Activated CD4-positive, alpha-beta memory T cell treated with anti-CD3 and anti-CD28 coated beads, Interleukin-2, amount 10 ng/mL, durations not matched to agents 7 days and 5 days (primary cell): ENCODE measurements around the gene C6orf136. TPM values are rescaled to one million over a fixed set of nuclear protein-coding genes. Genes with fewer than 3 reads are reported as not detected.

ENCODE experiments used
- CTCF ChIA-PET: fragments of 350-600 bp; sonication (Branson Sonifier 250); formaldehyde crosslinking; loops from one replicate; lab custom pipeline; 2021; ENCODE audit warnings: antibody characterized with exemption, inconsistent platforms; lab: Charles Lee
- POLR2A ChIA-PET: fragments of 350-600 bp; sonication (Branson Sonifier 250); formaldehyde crosslinking; loops from one replicate; lab custom pipeline; 2021; ENCODE audit warnings: antibody characterized with exemption; lab: Charles Lee
- DNase-seq: peaks from one replicate; pipeline ENCODE4 v3.0.0-alpha.2; 2020
- H3K27ac Mint-ChIP-seq: one replicate; pipeline ENCODE4 v1.8.0; 2021; ENCODE audit warnings: mild to moderate bottlenecking, mixed read lengths
- H3K27me3 Mint-ChIP-seq: one replicate; pipeline ENCODE4 v1.8.0; 2021; ENCODE audit warnings: mixed read lengths
- H3K36me3 Mint-ChIP-seq: one replicate; pipeline ENCODE4 v1.8.0; 2021; ENCODE audit warnings: low read depth, mixed read lengths
- H3K4me1 Mint-ChIP-seq: one replicate; pipeline ENCODE4 v1.8.0; 2021; ENCODE audit warnings: mixed read lengths
- H3K4me3 Mint-ChIP-seq: one replicate; pipeline ENCODE4 v1.8.0; 2021; ENCODE audit warnings: mild to moderate bottlenecking, mixed read lengths
- H3K9me3 Mint-ChIP-seq: one replicate; pipeline ENCODE4 v1.8.0; 2021; ENCODE audit warnings: mixed read lengths
- total RNA-seq, 2 experiments: library from RNA; stranded (reverse); gene quantifications; one replicate each; pipeline ENCODE4 v1.2.3, GENCODE V29; 2021

The C6orf136 gene
- total RNA-seq, 2 experiments from 2014 or later = 21.7 to 24.4 TPM

DNA sequence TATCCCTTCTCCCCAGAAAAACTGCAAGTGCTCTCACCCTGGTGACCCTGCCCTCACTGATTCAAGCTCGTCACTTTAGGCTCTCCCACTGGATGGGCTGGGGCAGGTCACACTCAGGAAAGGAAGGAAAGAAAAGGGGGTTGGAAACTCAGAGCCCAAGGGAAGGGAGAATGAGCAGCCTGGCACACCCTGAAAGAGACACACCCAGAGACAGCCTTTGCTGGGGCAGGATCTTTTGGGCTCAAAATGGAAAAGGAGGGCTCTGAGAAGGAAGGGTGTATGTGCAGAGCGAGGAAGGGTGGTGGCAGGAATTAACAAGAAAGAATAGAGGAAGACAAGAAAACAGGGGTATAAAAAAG, 37.0 kb downstream of the C6orf136 start:
- H3K4me3 Mint-ChIP-seq = peak overlapping the region; percentile 93
- H3K4me1 Mint-ChIP-seq = peaks cover 31% of the 10 kb centered on the region
- peak overlapping the region; percentile 95 for H3K27ac Mint-ChIP-seq
- peaks cover 85% of the 10 kb centered on the region for H3K36me3 Mint-ChIP-seq
- H3K27me3 Mint-ChIP-seq = no peaks in the 10 kb centered on the region
- POLR2A ChIA-PET = interaction anchor here (1.1 to 8.5 kb wide), 8 partner anchors 12 to 70 kb away, joined by 4 to 561 read pairs (median 17); partner anchors contain the start of genes DHX16, MDC1, MRPS18B and TUBB
- no peak for DNase-seq
- H3K9me3 Mint-ChIP-seq = no peaks in the 10 kb centered on the region
- CTCF ChIA-PET = interaction anchor here (0.5 to 15.7 kb wide), 3 partner anchors 15 to 1107 kb away, joined by 4 to 626 read pairs (median 6); partner anchors contain the start of genes MDC1 and TUBB

DNA sequence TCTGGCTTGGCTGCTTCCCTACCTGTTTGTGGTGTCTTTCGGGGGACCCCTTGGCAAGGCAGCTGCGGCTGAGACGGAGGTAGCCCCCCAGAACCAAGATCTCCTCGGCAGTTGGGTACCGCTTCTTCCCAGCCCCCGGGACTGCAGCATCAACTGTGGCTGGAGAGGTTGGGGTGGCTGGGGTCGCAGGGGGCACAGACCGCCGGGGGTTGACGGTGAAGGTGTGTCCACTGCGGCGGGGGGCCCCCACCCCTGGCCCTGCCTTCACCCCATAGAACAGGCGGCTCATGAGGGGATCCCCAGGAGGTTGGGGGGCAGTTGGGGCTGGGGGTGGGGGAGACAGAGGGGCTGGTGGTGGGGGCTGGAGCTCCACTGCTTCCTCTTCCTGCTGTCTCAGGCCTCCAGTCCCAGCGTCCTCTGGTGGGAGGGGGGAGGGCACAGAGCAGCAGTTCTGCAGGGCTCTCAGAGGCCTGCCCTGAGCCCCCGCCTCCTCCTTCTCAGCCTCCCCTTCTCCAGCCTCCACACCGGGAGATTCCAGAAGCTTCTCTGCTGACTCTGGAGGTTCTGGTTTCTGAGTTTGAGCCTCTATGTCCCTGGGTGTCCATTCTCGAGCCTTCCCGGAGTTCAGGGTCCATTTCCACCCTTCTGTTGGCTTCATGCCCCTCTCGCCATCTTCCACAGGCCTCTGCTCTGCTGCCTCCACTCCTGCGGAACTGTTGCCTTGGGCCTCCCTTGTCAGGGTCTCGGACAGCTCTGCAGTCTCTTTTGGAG, 37.6 kb downstream of the C6orf136 start:
- peak; percentile 76 for DNase-seq
- H3K9me3 Mint-ChIP-seq = no peaks in the 10 kb centered on the region
- H3K27me3 Mint-ChIP-seq = no peaks in the 10 kb centered on the region
- peaks cover 32% of the 10 kb centered on the region for H3K4me1 Mint-ChIP-seq
- ChIA-PET CTCF (interaction anchor here (0.6 to 15.7 kb wide), 3 partner anchors 15 to 44 kb away, joined by 3 to 626 read pairs (median 6); partner anchors contain the start of genes MDC1 and TUBB), POLR2A (interaction anchor here (1.1 to 8.5 kb wide), 10 partner anchors 12 to 175 kb away, joined by 3 to 561 read pairs (median 7); partner anchors contain the start of genes DHX16, MDC1, MRPS18B and TUBB)
- peak overlapping the region; percentile 95 for H3K27ac Mint-ChIP-seq
- peak overlapping the region; percentile 93 for H3K4me3 Mint-ChIP-seq
- H3K36me3 Mint-ChIP-seq = peaks cover 81% of the 10 kb centered on the region

GRCh38 chr6:30685157-30686008, 38.5 kb downstream of the C6orf136 start:
- peak overlapping the region; percentile 94 for H3K27ac Mint-ChIP-seq
- POLR2A ChIA-PET = interaction anchor here (0.9 to 8.5 kb wide), 9 partner anchors 12 to 176 kb away, joined by 3 to 561 read pairs (median 3); partner anchors contain the start of genes DHX16, MDC1, MRPS18B and TUBB
- peak overlapping the region; percentile 93 for H3K4me3 Mint-ChIP-seq

DNA sequence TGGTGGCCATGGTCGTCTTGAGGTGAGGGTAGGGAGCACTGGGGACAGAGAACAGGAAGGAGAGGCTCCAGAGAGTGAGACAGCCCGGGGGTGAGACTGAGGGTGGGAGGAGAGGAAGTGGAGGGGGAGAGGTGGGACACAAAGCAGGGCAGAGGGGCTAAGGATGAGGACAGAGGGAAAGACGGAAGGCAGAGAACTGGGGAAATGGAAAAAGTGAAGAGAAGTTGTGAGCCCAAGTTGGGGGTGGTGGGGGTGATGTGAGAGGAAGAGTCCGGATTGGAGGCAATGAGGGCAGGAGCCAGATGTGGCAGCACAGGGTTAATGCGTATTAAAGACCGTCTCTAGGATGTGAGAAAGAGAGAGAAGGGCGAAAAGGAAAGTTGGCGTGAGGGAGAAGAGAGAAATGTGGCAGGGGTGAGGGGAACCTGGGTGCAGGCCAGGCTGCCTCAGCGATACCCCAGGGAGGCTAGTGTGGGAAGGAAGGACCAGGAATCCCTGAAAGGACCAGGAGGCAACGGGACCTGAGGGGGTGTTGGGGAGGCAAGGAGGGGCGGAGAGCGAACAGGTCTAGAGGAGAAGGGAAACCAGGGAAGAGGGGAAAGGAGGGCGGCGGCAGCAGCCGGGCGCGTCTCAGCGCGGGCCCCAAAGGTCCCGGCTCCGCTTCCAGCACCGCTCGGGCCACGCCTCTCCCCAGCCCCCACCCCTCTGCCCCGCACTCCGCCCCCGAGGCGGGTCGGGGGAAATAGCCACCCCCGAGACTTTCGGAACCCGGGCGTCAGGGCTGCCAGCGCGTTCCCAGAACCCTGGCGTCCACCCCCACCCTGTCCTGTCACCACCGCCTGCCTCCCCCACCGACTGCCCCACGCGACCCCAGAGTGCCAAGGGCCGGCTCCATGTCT, 39.3 kb downstream of the C6orf136 start, which contains the start of gene PPP1R18:
Gene PPP1R18 (minus strand): TSS at position 637 of the 899 bp plus-strand sequence. CDS start 627 bp downstream, at position 10.
- POLR2A ChIA-PET = interaction anchor here (0.9 to 8.5 kb wide), 8 partner anchors 14 to 129 kb away, joined by 3 to 561 read pairs (median 6); partner anchors contain the start of genes DHX16, MDC1, MRPS18B and TUBB
- peaks cover 70% of the 10 kb centered on the region for H3K36me3 Mint-ChIP-seq
- DNase-seq = peak; percentile 87
- H3K4me1 Mint-ChIP-seq = peaks cover 37% of the 10 kb centered on the region
- H3K27ac Mint-ChIP-seq = peak within 1 kb of the TSS; percentile 94
- H3K9me3 Mint-ChIP-seq = no peaks in the 10 kb centered on the region
- CTCF ChIA-PET = interaction anchor here (15.7 kb wide), 1 partner anchor 42 kb away, joined by 626 read pairs; the partner anchor contains the start of genes MDC1 and TUBB
- H3K4me3 Mint-ChIP-seq = peak within 1 kb of the TSS; percentile 93
- no peaks in the 10 kb centered on the region for H3K27me3 Mint-ChIP-seq

More at GRCh38 chr6:30685157-30686008, 38.5 kb downstream of the C6orf136 start:
- H3K27me3 Mint-ChIP-seq = no peaks in the 10 kb centered on the region
- H3K4me1 Mint-ChIP-seq = peaks cover 33% of the 10 kb centered on the region
- DNase-seq = peak; percentile 50
- H3K9me3 Mint-ChIP-seq = no peaks in the 10 kb centered on the region
- peaks cover 75% of the 10 kb centered on the region for H3K36me3 Mint-ChIP-seq
- CTCF ChIA-PET = interaction anchor here (0.9 to 15.7 kb wide), 2 partner anchors 26 to 43 kb away, joined by 3 to 626 read pairs; partner anchors contain the start of genes MDC1 and TUBB

DNA sequence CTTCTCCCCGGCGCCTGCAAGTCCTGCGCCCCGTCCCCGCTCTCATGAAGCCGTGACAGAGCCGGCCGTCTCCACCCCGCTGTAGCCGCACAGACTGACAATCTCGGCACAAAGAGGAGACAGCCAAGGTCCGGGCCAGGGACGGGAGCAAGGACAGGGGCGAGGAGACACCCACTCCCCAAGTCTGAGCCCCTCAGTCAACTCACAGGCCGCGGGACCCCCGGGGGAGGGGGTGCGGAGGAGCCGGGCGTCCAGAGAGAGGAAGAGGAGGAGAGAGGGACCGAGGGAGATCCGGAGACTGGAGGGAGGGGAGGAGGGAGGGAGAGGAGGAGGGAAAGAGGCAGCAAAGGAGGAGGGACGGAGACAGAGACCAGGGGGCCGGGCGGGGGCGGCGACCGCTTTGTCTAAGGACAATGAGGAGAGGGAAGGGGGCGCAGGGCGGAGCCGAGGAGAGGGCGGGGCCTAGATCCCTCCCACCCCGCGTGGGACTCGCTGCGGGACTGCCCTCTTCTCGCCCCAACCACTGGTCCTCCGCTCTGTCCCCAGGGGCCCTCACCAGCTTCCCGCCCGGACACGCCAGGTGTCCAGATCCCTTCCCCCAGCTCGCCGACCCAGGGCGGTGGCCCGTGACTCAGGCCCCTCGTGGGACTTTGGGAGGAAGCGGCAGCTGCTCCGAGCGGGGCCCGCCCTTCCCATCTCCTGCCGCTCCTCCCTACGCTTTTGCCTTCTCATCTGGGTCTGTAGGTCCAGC, 40.1 kb downstream of the C6orf136 start:
- Mint-ChIP-seq H3K4me1 (peaks cover 42% of the 10 kb centered on the region), H3K27me3 (no peaks in the 10 kb centered on the region), H3K27ac (peak overlapping the region; percentile 94), H3K4me3 (peak overlapping the region; percentile 93), H3K9me3 (no peaks in the 10 kb centered on the region), H3K36me3 (peaks cover 61% of the 10 kb centered on the region)
- peak; percentile 85 for DNase-seq
- ChIA-PET CTCF (interaction anchor here (1.1 to 4.8 kb wide), 5 partner anchors 8 to 44 kb away, joined by 3 to 31 read pairs (median 10); partner anchors contain the start of genes DHX16, MDC1 and TUBB), POLR2A (interaction anchor here (1.1 to 6.6 kb wide), 10 partner anchors 8 to 360 kb away, joined by 3 to 88 read pairs (median 10); partner anchors contain the start of genes MDC1, MRPS18B, PPP1R10 and TRIM39)

DNA sequence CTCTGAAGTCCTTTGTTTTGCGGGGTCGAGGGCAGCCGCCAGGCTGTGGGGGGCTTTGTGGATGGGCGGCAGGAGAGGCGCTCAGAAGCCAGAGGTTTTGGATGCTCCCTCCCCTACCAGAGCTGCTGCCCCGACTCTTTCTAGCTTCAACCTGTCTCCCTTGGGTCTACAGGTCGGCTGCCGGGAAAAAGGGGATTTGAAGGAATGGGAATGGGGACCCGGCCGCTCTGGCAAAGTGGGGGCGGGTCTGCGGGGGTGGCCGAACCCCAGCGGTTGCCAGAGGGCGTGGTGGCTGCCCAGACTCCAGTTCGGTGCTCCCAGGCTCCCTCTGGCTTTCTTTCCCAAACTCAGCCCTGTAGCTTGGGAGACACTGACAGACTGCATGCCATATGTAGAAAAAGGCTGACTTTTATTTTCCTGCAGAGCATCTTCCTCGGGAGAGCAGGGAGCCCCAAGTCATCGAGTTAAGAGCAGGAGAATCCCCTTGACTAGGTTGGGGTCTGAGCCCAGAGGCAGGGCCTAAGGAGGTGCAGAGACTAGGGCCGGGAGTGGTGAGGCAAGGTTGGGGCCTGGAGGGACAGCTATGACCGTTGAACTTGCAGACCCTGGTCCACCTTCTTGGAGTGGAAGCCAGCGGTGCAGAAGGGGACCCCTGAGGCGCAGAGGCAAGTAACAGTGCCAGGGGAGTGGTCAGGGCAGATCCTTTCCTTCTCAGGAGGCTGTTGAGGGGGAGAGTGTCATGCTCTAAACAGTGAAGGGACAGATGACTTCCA, 40.9 kb downstream of the C6orf136 start:
- CTCF ChIA-PET = interaction anchor here (0.7 to 4.8 kb wide), 6 partner anchors 9 to 43 kb away, joined by 3 to 31 read pairs (median 10); partner anchors contain the start of genes DHX16, MDC1 and TUBB
- Mint-ChIP-seq H3K27ac (peak overlapping the region; percentile 94), H3K4me3 (peak overlapping the region; percentile 93), H3K4me1 (peaks cover 43% of the 10 kb centered on the region), H3K36me3 (peaks cover 54% of the 10 kb centered on the region), H3K9me3 (no peaks in the 10 kb centered on the region), H3K27me3 (no peaks in the 10 kb centered on the region)
- POLR2A ChIA-PET = interaction anchor here (1.1 to 6.6 kb wide), 13 partner anchors 8 to 361 kb away, joined by 3 to 88 read pairs (median 6); partner anchors contain the start of genes MDC1, MRPS18B, PPP1R10 and TRIM39
- DNase-seq = no peak

- CTCF ChIA-PET = interaction anchor here (1.2 to 4.8 kb wide), 4 partner anchors 10 to 42 kb away, joined by 4 to 31 read pairs (median 16); partner anchors contain the start of genes MDC1 and TUBB
- no peak for DNase-seq
- Mint-ChIP-seq H3K27me3 (no peaks in the 10 kb centered on the region), H3K4me1 (peaks cover 43% of the 10 kb centered on the region), H3K9me3 (no peaks in the 10 kb centered on the region), H3K36me3 (peaks cover 46% of the 10 kb centered on the region), H3K27ac (peak overlapping the region; percentile 94), H3K4me3 (peak overlapping the region; percentile 93)
- POLR2A ChIA-PET = interaction anchor here (1.1 to 6.6 kb wide), 9 partner anchors 8 to 73 kb away, joined by 3 to 88 read pairs (median 6); partner anchors contain the start of genes MDC1 and TUBB
Observed at GRCh38 chr6:30688569-30688968, 41.6 kb downstream of the C6orf136 start.

DNA sequence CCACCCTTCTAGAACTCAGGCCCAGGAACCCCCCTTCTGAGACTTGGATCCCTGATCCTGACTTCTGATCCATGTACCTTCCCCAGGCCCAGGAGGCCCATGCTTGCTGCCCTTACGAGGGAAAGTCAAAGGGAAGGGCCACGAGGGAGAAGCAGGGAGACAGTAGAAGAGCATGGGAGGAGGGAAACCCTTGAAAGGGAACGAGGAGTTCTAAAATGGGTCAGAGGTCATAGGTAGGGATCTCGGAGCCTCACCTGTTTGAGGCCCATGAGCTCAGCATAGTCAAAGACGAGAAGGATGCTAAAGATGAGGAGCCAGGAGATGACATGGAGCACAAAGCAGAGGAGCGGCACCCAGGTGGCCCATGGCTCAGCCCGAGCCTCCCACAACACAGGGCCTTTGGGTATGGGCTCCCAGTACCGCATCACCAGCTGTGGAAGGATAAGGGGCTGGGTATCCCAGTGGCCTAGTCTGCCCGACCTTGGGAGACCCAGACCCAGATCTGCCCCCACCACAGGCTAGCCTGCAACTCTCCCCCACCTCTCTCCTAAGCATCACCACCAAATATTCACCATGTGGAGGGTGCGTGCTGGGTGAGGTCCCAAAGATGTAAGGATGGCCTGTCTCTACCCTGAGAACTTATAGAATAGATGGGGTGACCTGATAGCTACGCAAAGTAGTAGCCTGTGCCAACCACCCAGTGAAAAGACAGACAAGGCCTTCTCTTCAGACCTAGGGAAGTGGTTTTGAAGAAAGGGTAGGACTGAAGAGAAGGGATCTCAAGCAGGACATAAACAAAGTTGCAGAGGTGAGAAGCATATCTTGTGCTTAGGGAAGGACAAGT, 42.3 kb downstream of the C6orf136 start:
- Mint-ChIP-seq H3K4me3 (peak overlapping the region; percentile 93), H3K27ac (peak overlapping the region; percentile 94), H3K36me3 (peaks cover 40% of the 10 kb centered on the region), H3K9me3 (no peaks in the 10 kb centered on the region), H3K27me3 (no peaks in the 10 kb centered on the region), H3K4me1 (peaks cover 43% of the 10 kb centered on the region)
- ChIA-PET POLR2A (interaction anchor here (1.1 to 6.6 kb wide), 8 partner anchors 9 to 74 kb away, joined by 3 to 88 read pairs (median 8); partner anchors contain the start of genes MDC1 and TUBB), CTCF (interaction anchor here (1.2 to 4.8 kb wide), 4 partner anchors 10 to 42 kb away, joined by 4 to 31 read pairs (median 16); partner anchors contain the start of genes MDC1 and TUBB)
- no peak for DNase-seq

DNA sequence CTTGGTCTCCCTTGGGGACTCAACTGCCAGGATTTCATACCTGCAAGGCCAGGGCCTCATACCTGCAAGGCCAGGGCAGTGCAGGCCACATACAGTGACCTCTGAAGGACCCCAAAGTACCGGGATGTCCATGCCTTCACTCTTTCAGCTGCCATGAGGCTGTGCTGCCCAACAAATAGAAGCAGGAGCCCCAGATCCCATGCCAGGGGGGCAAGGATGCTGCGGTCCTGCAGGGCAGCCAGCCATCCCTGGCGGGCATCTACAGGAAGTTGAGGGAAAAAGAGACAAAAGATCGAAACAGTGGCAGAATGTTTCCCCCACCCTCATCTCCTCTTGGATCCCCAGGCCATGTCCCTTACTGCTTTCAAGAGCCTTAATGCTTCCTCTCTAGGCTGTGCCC, 43.1 kb downstream of the C6orf136 start:
- no peak for DNase-seq
- peaks cover 33% of the 10 kb centered on the region for H3K36me3 Mint-ChIP-seq
- H3K4me1 Mint-ChIP-seq = peaks cover 44% of the 10 kb centered on the region
- CTCF ChIA-PET = interaction anchor here (3.2 to 4.8 kb wide), 2 partner anchors 11 to 41 kb away, joined by 10 to 31 read pairs; no protein-coding TSS in a partner anchor
- POLR2A ChIA-PET = interaction anchor here (2.6 to 6.6 kb wide), 4 partner anchors 8 to 31 kb away, joined by 8 to 88 read pairs (median 36); partner anchors contain the start of genes MDC1 and TUBB
- H3K27ac Mint-ChIP-seq = peak overlapping the region; percentile 94
- no peaks in the 10 kb centered on the region for H3K9me3 Mint-ChIP-seq
- H3K27me3 Mint-ChIP-seq = no peaks in the 10 kb centered on the region
- peak overlapping the region; percentile 93 for H3K4me3 Mint-ChIP-seq
